Cardiac septum (tissue), 1 donor: ENCODE results near the gene GABPB2. TPM values are rescaled to one million over a fixed set of nuclear protein-coding genes. Genes with fewer than 3 reads are reported as not detected.
A peak's percentile ranks its signal among the peaks of the same experiment; 100 is the strongest.

Source experiments
- DNase-seq: peaks from one replicate; pipeline ENCODE4 v3.0.0-alpha.2; 2020; ENCODE audit warnings: low spot score
- intact Hi-C: fragments of 100-400 bp; cut with DNase I; formaldehyde crosslinking; loops from one replicate; pipeline ENCODE4 v1.14.0; 2022
- total RNA-seq: library from RNA; stranded (reverse); fragmentation: NEBNext Ultra II Directional; extraction: Animal tissue kit (Norgen Biotek cat#: 25700); gene quantifications from one replicate; pipeline ENCODE4 v1.2.1, GENCODE V29; 2021
- donor health status: DM: no; HTN: no; CAD: no.

The GABPB2 gene
- total RNA-seq, 1 donor from 2014 or later: 11.7 TPM

GRCh38 chr1:151147665-151148064, 77.1 kb downstream of the GABPB2 start:
- intact Hi-C loops: loop anchor here (5.0 kb wide), 2 partner anchors 75 to 125 kb away; partner anchors contain the start of gene GABPB2
- DNase-seq: no peak

- peak; percentile 89 for DNase-seq
- intact Hi-C loops: loop anchor here (2.0 kb wide), 1 partner anchor 56 kb away; no protein-coding TSS in a partner anchor
Measured at GRCh38 chr1:151156515-151156819, 85.9 kb downstream of the GABPB2 start, which contains the start of gene TNFAIP8L2. TNFAIP8L2 (plus strand) TSS chr1:151156649; CDS start chr1:151158698, 2,049 bp downstream.

GRCh38 chr1:151157067-151157531, 86.5 kb downstream of the GABPB2 start:
- intact Hi-C loops: loop anchor here (2.0 kb wide), 1 partner anchor 56 kb away; no protein-coding TSS in a partner anchor
- DNase-seq: peak; percentile 87

GRCh38 chr1:151158326-151158725, 87.8 kb downstream of the GABPB2 start:
- intact Hi-C loops: no loop called here
- DNase-seq: no peak

GRCh38 chr1:151158751-151159251, 88.2 kb downstream of the GABPB2 start:
- no peak for DNase-seq
- intact Hi-C loops: no loop called here

- intact Hi-C loops: no loop called here
- no peak for DNase-seq
Measured at GRCh38 chr1:151159373-151159772, 88.8 kb downstream of the GABPB2 start.

- no peak for DNase-seq
- intact Hi-C loops: loop anchor here (5.0 kb wide), 1 partner anchor 162 kb away; the partner anchor contains the start of gene PI4KB
Measured at GRCh38 chr1:151164732-151165280, 94.2 kb downstream of the GABPB2 start.

- intact Hi-C loops: loop anchor here (5.0 kb wide), 1 partner anchor 162 kb away; the partner anchor contains the start of gene PI4KB
Measured at GRCh38 chr1:151165281-151165737, 94.7 kb downstream of the GABPB2 start.

GRCh38 chr1:151165738-151166504, 95.4 kb downstream of the GABPB2 start, which contains the start of the genes LYSMD1 and SCNM1:
LYSMD1 (minus strand) TSS chr1:151165902; CDS start chr1:151165258, 644 bp downstream.
SCNM1 (plus strand) TSS chr1:151166144; CDS start chr1:151166153, 9 bp downstream.
- DNase-seq: peak; percentile 99
- intact Hi-C loops: loop anchor here (5.0 kb wide), 1 partner anchor 161 kb away; the partner anchor contains the start of gene PI4KB

More at GRCh38 chr1:151165281-151165737, 94.7 kb downstream of the GABPB2 start:
- DNase-seq: no peak

- no peak for DNase-seq
- intact Hi-C loops: loop anchor here (5.0 kb wide), 1 partner anchor 161 kb away; the partner anchor contains the start of gene PI4KB
Measured at GRCh38 chr1:151166505-151166956, 96.0 kb downstream of the GABPB2 start.

GRCh38 chr1:151167116-151167515, 96.6 kb downstream of the GABPB2 start:
- intact Hi-C loops: loop anchor here (5.0 kb wide), 1 partner anchor 160 kb away; the partner anchor contains the start of gene PI4KB

GRCh38 chr1:151171190-151171589, 100.6 kb downstream of the GABPB2 start:
- DNase-seq: no peak
- intact Hi-C loops: no loop called here

More at GRCh38 chr1:151167116-151167515, 96.6 kb downstream of the GABPB2 start:
- no peak for DNase-seq

Other genes starting within 250 kb of the GABPB2 start
- 32.0 TPM for gene ARNT, start 194.2 kb upstream of the GABPB2 start, total RNA-seq
- gene CTXND2, start 183.6 kb upstream of the GABPB2 start, total RNA-seq: not detected
- 15.5 TPM for gene SETDB1, start 144.4 kb upstream of the GABPB2 start, total RNA-seq
- gene CERS2, start 95.9 kb upstream of the GABPB2 start, total RNA-seq: 76.0 TPM
- gene ANXA9, start 88.5 kb upstream of the GABPB2 start, total RNA-seq: 0.16 TPM
- 49.1 TPM for gene MINDY1, start 63.9 kb upstream of the GABPB2 start, total RNA-seq
- 31.0 TPM for gene PRUNE1, start 62.3 kb upstream of the GABPB2 start, total RNA-seq
- gene BNIPL, start 34.2 kb upstream of the GABPB2 start, total RNA-seq: 0.32 TPM
- gene C1orf56, start 23.0 kb upstream of the GABPB2 start, total RNA-seq: 8.9 TPM
- gene CDC42SE1, start 11.1 kb upstream of the GABPB2 start, total RNA-seq: 44.2 TPM
- gene MLLT11, start 10.4 kb upstream of the GABPB2 start, total RNA-seq: 58.7 TPM
- 46.5 TPM for gene SEMA6C, start 75.9 kb downstream of the GABPB2 start, total RNA-seq
- 0.86 TPM for gene TNFAIP8L2, start 85.9 kb downstream of the GABPB2 start, total RNA-seq
- gene LYSMD1, start 95.1 kb downstream of the GABPB2 start, total RNA-seq: 12.5 TPM
- 20.7 TPM for gene SCNM1, start 95.4 kb downstream of the GABPB2 start, total RNA-seq
- not detected for gene TMOD4, start 105.2 kb downstream of the GABPB2 start, total RNA-seq
- gene VPS72, start 119.4 kb downstream of the GABPB2 start, total RNA-seq: 34.1 TPM
- 40.6 TPM for gene PIP5K1A, start 127.8 kb downstream of the GABPB2 start, total RNA-seq
- 137 TPM for gene PSMD4, start 184.0 kb downstream of the GABPB2 start, total RNA-seq
- gene ZNF687, start 211.5 kb downstream of the GABPB2 start, total RNA-seq: 12.8 TPM